ENCODE measurements around the gene CELSR2. TPM values are rescaled to one million over a fixed set of nuclear protein-coding genes. Genes with fewer than 3 reads are reported as not detected.

The CELSR2 gene
- total RNA-seq, 2 experiments from 2014 or later: 6.9 to 12.5 TPM

GRCh38 chr1:109210058-109210457 is 39.3 kb upstream of the CELSR2 start:
- TF ChIP-seq CTCF (conservative IDR thresholded peaks at IDR 0.05; ENCODE audit: low read length) (no peak), EZH2phosphoT487 (IDR thresholded peaks at IDR 0.05; ENCODE audit: borderline replicate concordance, low read depth, low read length) (no peak)
- peak overlapping the region; percentile 48; the same call in 1 of the 2 replicates for H2AFZ ChIP-seq (ENCODE audit: low read length)
- intact Hi-C loops (cut with micrococcal nuclease; ENCODE audit: unreplicated experiment): no loop called here
- no peak overlapping the region for H3K4me3 ChIP-seq (ENCODE audit: low read depth, low read length, poor library complexity, severe bottlenecking)
- no TSS peak for BruUV-seq (replicated peaks)
- H3K4me1 ChIP-seq (ENCODE audit: insufficient read depth, low read length, poor library complexity, severe bottlenecking): peaks cover 15% of the 10 kb centered on the region
- peaks cover 13% of the 10 kb centered on the region for H3K79me2 ChIP-seq (ENCODE audit: insufficient read depth, low read depth, low read length)
- POLR2A ChIA-PET: interaction anchor here (0.6 to 0.7 kb wide), 2 partner anchors 11 to 1133 kb away, joined by 4 to 5 read pairs; no protein-coding TSS in a partner anchor
- H3K36me3 ChIP-seq (ENCODE audit: insufficient read depth, low read length): peaks cover 2% of the 10 kb centered on the region
- H4K20me1 ChIP-seq (ENCODE audit: insufficient read depth, low read length): 0 out of 2 replicates have a peak, but pooled peaks cover under 1% of the 10 kb centered on the region
- H3K9me2 ChIP-seq (ENCODE audit: insufficient read depth, low read length): no peaks in the 10 kb centered on the region
- no peak for DNase-seq (ENCODE audit: low spot score)
- CTCF ChIA-PET (ENCODE audit: unreplicated experiment): no interaction called here
- H3K27ac ChIP-seq (ENCODE audit: low read depth, low read length, poor library complexity, severe bottlenecking): no peak overlapping the region
- peak overlapping the region; percentile 40 for H3K4me2 ChIP-seq (ENCODE audit: low read length)
- H3K9me3 ChIP-seq (ENCODE audit: low read length): no peaks in the 10 kb centered on the region

GRCh38 chr1:109213345-109213823 is 36.0 kb upstream of the CELSR2 start:
- H3K4me2 ChIP-seq (ENCODE audit: low read length): peak overlapping the region; percentile 88
- no peak for DNase-seq (ENCODE audit: low spot score)
- H4K20me1 ChIP-seq (ENCODE audit: insufficient read depth, low read length): 0 out of 2 replicates have a peak, but pooled peaks cover 3% of the 10 kb centered on the region
- no TSS peak for BruUV-seq (replicated peaks)
- no peaks in the 10 kb centered on the region for H3K9me2 ChIP-seq (ENCODE audit: insufficient read depth, low read length)
- H3K4me3 ChIP-seq (ENCODE audit: low read depth, low read length, poor library complexity, severe bottlenecking): peak overlapping the region; percentile 82
- POLR2A ChIA-PET: interaction anchor here (0.7 to 2.7 kb wide), 9 partner anchors 8 to 213 kb away, joined by 3 to 14 read pairs (median 4); partner anchors contain the start of gene PSMA5
- intact Hi-C loops (cut with micrococcal nuclease; ENCODE audit: unreplicated experiment): no loop called here
- CTCF ChIA-PET (ENCODE audit: unreplicated experiment): interaction anchor here (0.5 to 1.2 kb wide), 3 partner anchors 12 to 271 kb away, joined by 3 to 12 read pairs (median 3); no protein-coding TSS in a partner anchor
- peaks cover 45% of the 10 kb centered on the region for H3K79me2 ChIP-seq (ENCODE audit: insufficient read depth, low read depth, low read length)
- TF ChIP-seq CTCF (conservative IDR thresholded peaks at IDR 0.05; ENCODE audit: low read length) (no peak), EZH2phosphoT487 (IDR thresholded peaks at IDR 0.05; ENCODE audit: borderline replicate concordance, low read depth, low read length) (no peak)
- H3K4me1 ChIP-seq (ENCODE audit: insufficient read depth, low read length, poor library complexity, severe bottlenecking): peaks cover 34% of the 10 kb centered on the region
- no peak overlapping the region for H3K27ac ChIP-seq (ENCODE audit: low read depth, low read length, poor library complexity, severe bottlenecking)
- H2AFZ ChIP-seq (ENCODE audit: low read length): peak overlapping the region; percentile 69
- peaks cover under 1% of the 10 kb centered on the region; the same call in 1 of the 2 replicates for H3K9me3 ChIP-seq (ENCODE audit: low read length)
- peaks cover 32% of the 10 kb centered on the region for H3K36me3 ChIP-seq (ENCODE audit: insufficient read depth, low read length)

Measured in OCI-LY7 (cell line).